ENCODE data around the gene PIP4K2C.

The PIP4K2C gene

DNA sequence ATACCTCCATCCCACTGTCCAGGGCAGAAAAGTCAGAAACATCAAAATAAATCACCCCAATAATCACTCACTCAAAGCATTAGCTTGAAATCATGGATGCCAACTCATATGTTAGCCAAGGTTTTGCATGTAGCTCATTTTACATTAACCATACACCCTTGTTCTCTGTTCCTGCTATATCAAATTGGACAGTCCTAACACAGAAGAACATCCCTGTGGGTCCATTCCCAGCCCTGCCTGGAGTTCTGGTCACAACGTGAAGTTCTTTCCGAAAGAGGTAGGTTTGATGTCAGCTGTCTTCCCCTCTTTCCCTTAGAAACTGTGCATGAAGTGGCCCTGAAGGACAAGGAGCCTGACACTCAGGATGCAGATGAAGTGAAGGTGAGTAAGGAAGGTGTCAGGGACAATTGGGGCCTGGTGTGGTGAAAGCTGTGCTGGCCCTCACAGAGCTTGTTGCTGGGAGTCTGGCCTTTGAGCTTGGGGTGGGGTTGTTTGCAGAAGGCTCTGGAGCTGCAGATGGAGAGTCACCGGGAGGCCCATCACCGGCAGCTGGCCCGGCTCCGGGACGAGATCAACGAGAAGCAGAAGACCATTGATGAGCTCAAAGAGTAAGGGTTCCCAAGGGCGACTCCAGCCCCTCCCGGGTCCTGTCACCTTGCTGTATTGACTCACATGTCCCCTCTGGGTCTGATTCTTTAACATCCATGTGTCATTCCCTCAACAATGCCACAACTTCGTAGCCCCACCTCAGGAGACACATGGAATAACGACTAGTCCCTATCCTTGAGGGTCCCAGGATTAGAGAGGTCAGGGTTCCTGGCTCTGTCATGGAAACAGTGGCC lies 15.0 kb upstream of the PIP4K2C start:
- no peak for DNase-seq (ENCODE audit: low spot score)
- ATAC-seq (ENCODE audit: low read depth) = no peak
- Histone ChIP-seq H3K27me3 (ENCODE audit: insufficient read depth, poor library complexity, severe bottlenecking) (no peaks in the 10 kb centered on the region), H3K27ac (ENCODE audit: poor library complexity, severe bottlenecking) (no peak overlapping the region), H3K9me3 (ENCODE audit: severe bottlenecking) (no peaks in the 10 kb centered on the region), H3K36me3 (ENCODE audit: low read depth) (no peaks in the 10 kb centered on the region), H3K4me3 (ENCODE audit: severe bottlenecking) (no peak overlapping the region), H3K4me1 (ENCODE audit: insufficient read depth, poor library complexity, severe bottlenecking) (no peaks in the 10 kb centered on the region)
- TF ChIP-seq, protein P1, sequence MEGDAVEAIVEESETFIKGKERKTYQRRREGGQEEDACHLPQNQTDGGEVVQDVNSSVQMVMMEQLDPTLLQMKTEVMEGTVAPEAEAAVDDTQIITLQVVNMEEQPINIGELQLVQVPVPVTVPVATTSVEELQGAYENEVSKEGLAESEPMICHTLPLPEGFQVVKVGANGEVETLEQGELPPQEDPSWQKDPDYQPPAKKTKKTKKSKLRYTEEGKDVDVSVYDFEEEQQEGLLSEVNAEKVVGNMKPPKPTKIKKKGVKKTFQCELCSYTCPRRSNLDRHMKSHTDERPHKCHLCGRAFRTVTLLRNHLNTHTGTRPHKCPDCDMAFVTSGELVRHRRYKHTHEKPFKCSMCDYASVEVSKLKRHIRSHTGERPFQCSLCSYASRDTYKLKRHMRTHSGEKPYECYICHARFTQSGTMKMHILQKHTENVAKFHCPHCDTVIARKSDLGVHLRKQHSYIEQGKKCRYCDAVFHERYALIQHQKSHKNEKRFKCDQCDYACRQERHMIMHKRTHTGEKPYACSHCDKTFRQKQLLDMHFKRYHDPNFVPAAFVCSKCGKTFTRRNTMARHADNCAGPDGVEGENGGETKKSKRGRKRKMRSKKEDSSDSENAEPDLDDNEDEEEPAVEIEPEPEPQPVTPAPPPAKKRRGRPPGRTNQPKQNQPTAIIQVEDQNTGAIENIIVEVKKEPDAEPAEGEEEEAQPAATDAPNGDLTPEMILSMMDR (IDR thresholded peaks at IDR 0.05; ENCODE audit: poor library complexity, severe bottlenecking) = no peak

DNA sequence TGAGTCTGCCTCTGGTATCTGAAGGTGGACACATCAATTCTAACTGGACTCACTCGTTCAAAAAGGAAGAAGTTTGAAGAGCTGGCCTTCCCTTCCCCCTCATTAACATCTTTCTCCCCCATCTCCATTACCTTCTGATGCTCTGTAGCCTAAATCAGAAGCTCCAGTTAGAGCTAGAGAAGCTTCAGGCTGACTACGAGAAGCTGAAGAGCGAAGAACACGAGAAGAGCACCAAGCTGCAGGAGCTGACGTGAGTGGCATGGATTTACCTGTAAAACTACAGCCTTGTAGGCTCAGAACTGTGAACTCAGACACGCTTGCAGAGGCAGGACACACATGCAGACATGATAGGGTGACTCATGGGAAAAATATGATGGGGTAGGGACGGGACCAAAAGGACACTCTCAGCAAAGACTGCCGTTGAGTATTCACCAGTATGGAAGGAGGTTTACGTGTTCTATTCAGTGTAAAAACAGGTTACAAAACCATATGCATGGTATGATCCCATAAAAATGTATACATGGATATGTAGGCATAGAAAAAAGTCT lies 14.3 kb upstream of the PIP4K2C start:
- TF ChIP-seq, protein P1 (IDR thresholded peaks at IDR 0.05; ENCODE audit: poor library complexity, severe bottlenecking) = no peak
- no peak overlapping the region for H3K27ac ChIP-seq (ENCODE audit: poor library complexity, severe bottlenecking)

DNA sequence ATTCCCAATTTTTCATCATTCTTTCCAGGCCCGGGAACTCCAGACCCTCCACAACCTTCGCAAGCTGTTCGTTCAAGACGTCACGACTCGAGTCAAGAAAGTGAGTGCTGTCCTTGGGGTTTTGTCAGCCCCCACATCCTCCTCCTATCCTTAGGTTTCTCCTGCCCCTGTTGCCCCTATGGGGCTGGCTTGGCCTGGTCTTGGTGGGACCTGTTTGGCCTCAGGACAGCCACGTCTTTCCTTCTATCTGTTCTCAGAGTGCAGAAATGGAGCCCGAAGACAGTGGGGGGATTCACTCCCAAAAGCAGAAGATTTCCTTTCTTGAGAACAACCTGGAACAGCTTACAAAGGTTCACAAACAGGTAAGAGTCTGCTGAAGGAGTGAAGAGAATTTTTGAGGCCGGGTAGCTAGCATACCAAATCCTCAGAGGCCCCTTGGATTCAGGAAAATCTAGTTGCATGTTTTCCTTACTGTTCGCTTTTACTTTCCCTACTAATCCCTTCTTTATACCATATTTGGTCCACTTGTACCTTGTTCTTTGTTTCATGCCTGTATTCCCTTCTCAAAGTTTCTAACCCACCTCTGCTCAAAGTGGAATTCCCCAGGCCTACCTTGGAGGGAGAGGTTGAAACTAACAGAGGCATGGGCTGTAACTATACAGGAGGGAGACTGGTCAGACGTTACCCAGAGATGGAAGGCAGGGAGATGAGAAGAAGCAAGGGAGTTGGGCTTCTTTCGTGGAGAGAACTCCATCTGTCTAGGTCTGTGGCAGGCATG lies 12.8 kb upstream of the PIP4K2C start:
- Histone ChIP-seq H3K27me3 (ENCODE audit: insufficient read depth, poor library complexity, severe bottlenecking) (no peaks in the 10 kb centered on the region), H3K9me3 (ENCODE audit: severe bottlenecking) (no peaks in the 10 kb centered on the region), H3K4me1 (ENCODE audit: insufficient read depth, poor library complexity, severe bottlenecking) (no peaks in the 10 kb centered on the region), H3K4me3 (ENCODE audit: severe bottlenecking) (no peak overlapping the region), H3K36me3 (ENCODE audit: low read depth) (no peaks in the 10 kb centered on the region), H3K27ac (ENCODE audit: poor library complexity, severe bottlenecking) (no peak overlapping the region)
- ATAC-seq (ENCODE audit: low read depth) (no peak), DNase-seq (ENCODE audit: low spot score) (no peak)
- TF ChIP-seq, protein P1 (IDR thresholded peaks at IDR 0.05; ENCODE audit: poor library complexity, severe bottlenecking) = no peak

More for the DNA sequence above, 14.3 kb upstream of the PIP4K2C start:
- Histone ChIP-seq H3K4me1 (ENCODE audit: insufficient read depth, poor library complexity, severe bottlenecking) (no peaks in the 10 kb centered on the region), H3K36me3 (ENCODE audit: low read depth) (no peaks in the 10 kb centered on the region), H3K27me3 (ENCODE audit: insufficient read depth, poor library complexity, severe bottlenecking) (no peaks in the 10 kb centered on the region), H3K9me3 (ENCODE audit: severe bottlenecking) (no peaks in the 10 kb centered on the region), H3K4me3 (ENCODE audit: severe bottlenecking) (no peak overlapping the region)
- ATAC-seq (ENCODE audit: low read depth) (no peak), DNase-seq (ENCODE audit: low spot score) (no peak)

DNA sequence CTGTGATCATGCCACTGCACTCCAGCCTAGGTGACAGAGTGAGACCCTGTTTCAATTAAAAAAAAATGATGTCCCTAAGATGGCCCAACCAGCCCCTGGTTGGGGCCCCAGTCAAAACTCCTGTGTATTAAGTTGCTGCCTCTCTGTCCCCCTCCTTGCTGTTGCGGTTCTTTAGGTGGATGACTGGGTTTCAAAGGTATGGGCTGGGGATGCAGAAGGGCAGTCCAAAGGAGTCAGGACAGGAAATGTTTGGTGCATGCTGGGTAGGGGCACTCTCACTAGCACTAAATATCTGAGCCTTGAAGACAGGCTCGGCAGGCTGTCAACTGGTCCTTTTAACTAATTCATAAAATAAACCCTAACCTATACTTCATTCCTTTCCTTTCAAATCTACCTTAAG lies 12.0 kb upstream of the PIP4K2C start:
- no peaks in the 10 kb centered on the region for H3K27me3 ChIP-seq (ENCODE audit: insufficient read depth, poor library complexity, severe bottlenecking)
- TF ChIP-seq, protein P1 (IDR thresholded peaks at IDR 0.05; ENCODE audit: poor library complexity, severe bottlenecking) = no peak
- H3K4me3 ChIP-seq (ENCODE audit: severe bottlenecking) = no peak overlapping the region
- H3K4me1 ChIP-seq (ENCODE audit: insufficient read depth, poor library complexity, severe bottlenecking) = no peaks in the 10 kb centered on the region
- H3K27ac ChIP-seq (ENCODE audit: poor library complexity, severe bottlenecking) = no peak overlapping the region
- H3K36me3 ChIP-seq (ENCODE audit: low read depth) = no peaks in the 10 kb centered on the region
- H3K9me3 ChIP-seq (ENCODE audit: severe bottlenecking) = no peaks in the 10 kb centered on the region
- ATAC-seq (ENCODE audit: low read depth) (no peak), DNase-seq (ENCODE audit: low spot score) (no peak)
